Effector CD4-positive, alpha-beta T cell (primary cell): ENCODE results near the gene PCNX2.
"Not testable (repeated sequence)": the region's sequence is repeated elsewhere in the genome, so short reads cannot be mapped to it uniquely, and the experiment has no call there.

Source experiments
- DNase-seq: peaks from one replicate; pipeline ENCODE4 v3.0.0-alpha.2; 2020

The PCNX2 gene

GRCh38 chr1:233140974-233141373, 154.6 kb downstream of the PCNX2 start:
- DNase-seq: no peak

DNA sequence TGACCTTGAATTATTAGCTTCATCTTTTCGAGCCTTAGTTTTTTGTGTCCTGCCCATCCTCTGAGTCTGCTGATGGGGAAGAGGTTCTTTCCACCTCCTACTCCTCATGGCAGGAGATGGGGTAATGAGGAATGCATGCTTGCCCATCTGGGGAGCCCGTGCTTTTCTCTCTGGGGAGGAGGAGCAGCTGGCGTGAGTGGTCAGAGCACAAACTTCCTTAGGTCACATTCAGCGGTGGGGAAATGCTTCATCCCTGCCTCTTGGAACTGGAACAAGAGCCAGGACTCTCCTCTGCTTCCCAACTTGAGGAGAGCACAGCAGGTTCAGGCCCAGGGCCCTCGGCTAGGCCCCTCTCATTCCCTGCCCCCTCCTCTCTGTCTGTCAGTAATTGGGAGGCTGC, 155.0 kb downstream of the PCNX2 start:
- no peak for DNase-seq

DNA sequence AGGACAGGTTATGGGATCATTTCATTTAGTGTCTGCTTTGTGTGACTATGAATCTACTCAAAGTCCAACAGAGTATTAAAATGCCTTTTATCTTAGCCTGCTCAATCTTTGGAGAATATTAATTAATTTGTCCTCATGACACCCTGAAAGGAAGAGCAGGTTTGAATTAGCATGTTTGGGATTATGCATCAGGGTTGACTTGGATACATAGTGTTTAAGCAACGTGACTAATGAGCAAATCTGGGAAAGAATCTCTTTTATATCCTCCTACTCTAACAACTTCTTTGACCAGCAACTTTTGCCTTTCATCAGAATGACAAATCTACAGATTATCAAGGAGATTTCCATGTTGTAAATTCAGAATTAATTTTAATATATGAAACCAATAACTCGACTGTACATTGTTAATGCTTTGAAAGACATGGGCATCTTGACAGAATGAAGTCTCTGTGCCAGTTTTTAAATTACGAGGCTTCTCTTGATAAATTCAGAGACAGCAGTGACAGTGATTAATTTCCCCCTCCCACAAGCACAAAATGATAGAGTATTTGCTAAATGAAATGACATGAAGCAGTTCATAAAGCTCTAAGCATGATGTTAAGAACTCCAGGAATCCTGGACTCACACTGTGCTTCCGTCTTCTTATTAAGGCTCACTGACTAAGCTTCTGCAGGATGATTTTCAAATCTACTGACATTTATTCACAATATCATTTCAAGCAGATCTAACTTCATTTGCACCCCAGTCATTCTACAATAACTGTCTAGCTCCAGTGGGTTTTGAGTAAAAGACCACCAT, 156.5 kb downstream of the PCNX2 start:
- DNase-seq: no peak

- DNase-seq: no peak
Measured at GRCh38 chr1:233135833-233136232, 159.7 kb downstream of the PCNX2 start.

GRCh38 chr1:233132445-233132844, 163.1 kb downstream of the PCNX2 start:
- no peak for DNase-seq

GRCh38 chr1:233129031-233129430, 166.5 kb downstream of the PCNX2 start:
- not testable (repeated sequence) for DNase-seq

GRCh38 chr1:233127157-233127556, 168.4 kb downstream of the PCNX2 start:
- no peak for DNase-seq

- DNase-seq: no peak
Measured at GRCh38 chr1:233122779-233123178, 172.7 kb downstream of the PCNX2 start.

- no peak for DNase-seq
Measured at GRCh38 chr1:233121947-233122559, 173.5 kb downstream of the PCNX2 start.

GRCh38 chr1:233114860-233115259, 180.7 kb downstream of the PCNX2 start:
- no peak for DNase-seq

GRCh38 chr1:233114159-233114558, 181.4 kb downstream of the PCNX2 start:
- DNase-seq: no peak

DNA sequence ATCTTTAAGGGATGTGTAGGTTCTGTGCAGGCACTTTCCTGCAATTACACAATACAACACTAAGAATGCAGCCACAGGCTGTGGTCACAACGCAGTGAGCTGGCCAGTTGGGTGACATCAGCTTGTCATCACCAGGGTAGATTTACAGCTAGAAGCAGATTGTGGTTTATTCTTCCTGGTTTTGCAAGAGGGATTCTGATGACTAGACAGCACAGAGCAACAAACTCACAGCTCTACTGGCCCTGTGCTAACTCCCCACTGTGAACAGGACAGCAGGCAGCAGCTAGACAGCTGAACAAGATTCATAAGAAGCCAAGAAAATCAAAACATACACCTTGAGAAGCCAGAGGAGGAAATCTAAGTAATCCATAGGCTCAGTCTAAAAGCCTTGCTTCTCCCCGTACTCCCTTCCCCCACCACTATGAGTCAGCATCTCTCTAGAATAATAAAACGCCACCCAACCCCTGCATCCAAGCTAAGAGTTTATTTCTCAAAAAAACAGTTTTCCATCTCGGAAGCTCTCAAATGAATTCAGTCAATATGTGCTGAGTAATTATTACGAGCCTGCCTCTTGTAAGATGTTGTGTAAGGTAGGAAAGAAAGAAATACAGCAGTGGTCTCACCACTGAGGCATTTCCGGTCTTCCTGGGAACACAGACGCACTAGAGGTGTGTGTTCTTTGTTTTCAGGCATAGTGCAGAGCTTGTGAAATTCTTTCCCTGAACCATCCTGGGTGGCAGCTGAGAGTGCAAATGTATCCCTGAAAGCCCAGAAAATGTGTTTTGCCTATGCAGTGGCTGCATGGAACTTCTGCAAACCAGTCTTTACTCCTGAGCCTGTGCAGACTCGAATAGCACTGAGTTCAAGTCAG, 182.3 kb downstream of the PCNX2 start:
- DNase-seq: no peak

GRCh38 chr1:233112186-233113008, 183.1 kb downstream of the PCNX2 start:
- no peak for DNase-seq

DNA sequence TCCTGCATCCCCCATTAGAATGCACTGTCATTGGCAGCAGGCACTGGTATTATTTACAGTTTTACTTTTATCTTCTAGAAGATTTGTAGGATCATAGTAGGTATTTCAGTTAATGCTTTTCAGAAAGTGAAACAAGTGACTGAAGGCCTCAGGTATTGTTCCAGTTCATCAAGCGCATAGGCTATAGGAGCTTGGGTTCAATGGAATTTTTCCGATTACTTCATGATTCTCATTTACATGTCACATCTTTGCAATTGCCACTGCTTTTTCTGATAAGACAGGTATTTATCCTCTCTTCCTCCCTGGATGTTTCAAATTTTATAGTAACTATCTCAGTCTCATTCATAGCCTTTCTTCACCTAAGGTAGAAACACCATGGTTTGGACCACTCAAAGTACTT, 183.8 kb downstream of the PCNX2 start:
- DNase-seq: no peak

DNA sequence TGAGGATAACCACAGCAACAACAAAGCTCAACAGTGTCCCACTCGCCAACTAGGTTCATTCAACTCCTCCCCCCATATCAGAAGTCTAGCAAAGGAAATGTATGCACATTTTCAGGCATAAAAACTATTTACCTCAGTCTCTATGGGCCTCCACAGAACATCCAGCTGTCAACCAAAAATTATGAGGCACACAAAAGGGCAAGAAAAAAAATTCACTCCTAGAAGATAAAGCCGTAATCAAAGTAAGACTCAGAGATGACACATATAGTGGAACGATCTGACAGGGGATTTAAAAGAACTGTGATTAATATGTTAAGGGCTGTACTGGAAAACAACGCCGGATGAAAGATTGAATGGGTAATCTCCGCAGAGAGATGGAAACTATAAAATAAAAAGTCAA, 186.4 kb downstream of the PCNX2 start:
- no peak for DNase-seq

GRCh38 chr1:233107716-233108130, 187.8 kb downstream of the PCNX2 start:
- DNase-seq: not testable (repeated sequence)

GRCh38 chr1:233107130-233107660, 188.3 kb downstream of the PCNX2 start:
- DNase-seq: no peak

DNA sequence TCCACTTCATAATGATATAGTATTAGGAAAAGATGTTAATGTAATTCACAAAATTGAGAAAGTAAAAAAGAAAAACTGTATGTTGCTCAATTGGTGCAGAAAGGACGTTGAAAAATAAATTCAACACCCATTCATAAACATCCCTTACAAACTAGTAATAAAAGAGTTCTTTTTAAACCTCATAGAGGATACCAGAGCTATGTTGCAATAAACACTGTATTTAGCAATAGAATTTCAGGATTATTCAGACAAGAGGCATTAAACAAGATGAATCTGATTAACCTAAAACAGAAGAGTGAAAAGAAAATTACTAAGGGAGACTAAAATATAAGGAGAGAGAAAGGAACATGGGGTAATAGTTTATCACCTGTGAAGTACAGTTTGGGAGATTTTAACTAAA, 190.3 kb downstream of the PCNX2 start:
- DNase-seq: no peak

GRCh38 chr1:233102341-233102740, 193.2 kb downstream of the PCNX2 start:
- no peak for DNase-seq

DNA sequence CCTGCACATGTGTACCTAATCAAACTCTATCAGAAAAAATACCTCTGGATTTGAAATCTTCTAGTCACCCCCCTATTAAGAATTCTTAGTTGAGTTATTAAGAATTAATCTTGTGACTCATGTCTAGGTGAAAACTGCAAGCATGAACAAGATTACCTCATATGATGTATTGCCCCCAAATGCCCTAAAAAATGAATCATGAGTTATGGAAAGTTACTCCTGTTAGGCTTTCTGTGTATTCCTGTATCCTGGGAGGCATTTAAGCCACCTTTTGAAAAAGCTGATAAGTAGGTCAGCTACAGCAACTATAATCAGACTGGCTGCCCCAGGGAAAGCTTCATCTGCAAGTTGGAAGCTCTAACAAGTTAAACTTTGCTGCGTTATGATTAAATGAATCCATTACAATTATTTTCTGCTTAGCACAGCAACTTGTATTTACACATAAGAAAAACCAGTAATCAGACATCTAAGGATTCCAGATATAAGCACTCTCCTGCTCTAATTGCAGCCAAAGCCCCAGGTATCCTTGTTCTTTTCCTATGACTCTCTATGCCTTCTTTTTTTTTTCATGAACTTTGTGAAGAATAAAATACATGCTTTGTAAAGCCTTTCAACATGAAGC, 197.5 kb downstream of the PCNX2 start:
- no peak for DNase-seq

- DNase-seq: no peak
Measured at GRCh38 chr1:233097546-233097945, 198.0 kb downstream of the PCNX2 start.

DNA sequence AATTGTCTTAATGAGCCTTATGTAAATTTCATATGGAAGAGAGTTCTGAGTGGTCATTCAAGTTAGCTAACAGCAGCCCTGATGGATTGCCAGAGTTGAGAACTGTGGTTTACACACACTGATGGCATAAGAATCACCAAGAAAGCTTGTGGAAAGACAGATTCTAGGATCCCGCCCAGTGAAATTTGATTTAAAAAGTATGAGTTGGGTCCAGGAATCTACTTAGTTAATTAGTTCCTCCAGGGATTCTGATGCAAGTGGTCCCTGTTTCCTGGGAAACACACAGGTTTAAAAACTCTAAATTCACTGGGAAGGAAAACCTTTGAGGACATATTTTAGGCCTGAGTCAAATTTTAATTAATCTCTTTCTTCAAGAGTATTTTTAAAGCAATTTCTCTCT, 200.8 kb downstream of the PCNX2 start:
- DNase-seq: no peak
